IMR-90 (cell line): ENCODE results near the gene MAMDC4.

Experiments
- BHLHE40 ChIP-seq: fragments of 150-350 bp; IDR thresholded peaks from 2 replicates; pipeline ENCODE4 v1.6.1; 2016; ENCODE audit warnings: mild to moderate bottlenecking, low read depth, low read length
- CEBPB ChIP-seq: IDR thresholded peaks from 2 replicates; pipeline ENCODE4 v1.6.1; 2012; ENCODE audit warnings: low read depth, low read length, improper control_type of control experiment
- CHD1 ChIP-seq: IDR thresholded peaks from 2 replicates; pipeline ENCODE4 v1.6.1; 2012; ENCODE audit warnings: low read depth, low read length, improper control_type of control experiment
- FOS ChIP-seq: fragments of 150-350 bp; IDR thresholded peaks from 2 replicates; pipeline ENCODE4 v1.6.1; 2016; ENCODE audit warnings: low read depth, low read length
- MAFK ChIP-seq: IDR thresholded peaks from 2 replicates; pipeline ENCODE4 v1.6.1; 2012; ENCODE audit warnings: low read depth, low read length, improper control_type of control experiment
- MAZ ChIP-seq: IDR thresholded peaks from 2 replicates; pipeline ENCODE4 v1.6.1; 2012; ENCODE audit warnings: low read depth, mild to moderate bottlenecking, low read length, improper control_type of control experiment, moderate library complexity, borderline replicate concordance
- MXI1 ChIP-seq: IDR thresholded peaks from 2 replicates; pipeline ENCODE4 v1.6.1; 2012; ENCODE audit warnings: low read depth, mild to moderate bottlenecking, low read length, moderate library complexity, borderline replicate concordance
- POLR2A ChIP-seq: IDR thresholded peaks from 2 replicates; pipeline ENCODE4 v1.6.1; 2012; ENCODE audit warnings: mild to moderate bottlenecking, low read depth, low read length
- RAD21 ChIP-seq: IDR thresholded peaks from 2 replicates; pipeline ENCODE4 v1.6.1; 2012; ENCODE audit warnings: low read length, improper control_type of control experiment
- RFX5 ChIP-seq: IDR thresholded peaks from 2 replicates; pipeline ENCODE4 v1.8.0; 2012; ENCODE audit warnings: low read depth, mild to moderate bottlenecking, low read length, moderate library complexity
- SMC3 ChIP-seq: fragments of 150-350 bp; IDR thresholded peaks from 2 replicates; pipeline ENCODE4 v1.6.1; 2016; ENCODE audit warnings: low read depth, mild to moderate bottlenecking, antibody characterized with exemption, low read length, moderate library complexity
- TF ChIP-seq, protein P1 (sequence below): fragments of 150-350 bp; IDR thresholded peaks from 2 replicates; pipeline ENCODE4 v1.6.1; 2017; ENCODE audit warnings: mild to moderate bottlenecking, antibody characterized with exemption, low read length, low read depth
- TF ChIP-seq, protein P2 (sequence below): conservative IDR thresholded peaks from 2 replicates; pipeline ENCODE4 v1.5.1; 2012; ENCODE audit warnings: mild to moderate bottlenecking, low read depth, low read length, improper control_type of control experiment
- TF ChIP-seq, protein P3 (sequence below): fragments of 150-350 bp; IDR thresholded peaks from 2 replicates; pipeline ENCODE4 v1.6.1; 2016; ENCODE audit warnings: low read depth, mild to moderate bottlenecking, low read length, moderate library complexity, borderline replicate concordance

DNA sequence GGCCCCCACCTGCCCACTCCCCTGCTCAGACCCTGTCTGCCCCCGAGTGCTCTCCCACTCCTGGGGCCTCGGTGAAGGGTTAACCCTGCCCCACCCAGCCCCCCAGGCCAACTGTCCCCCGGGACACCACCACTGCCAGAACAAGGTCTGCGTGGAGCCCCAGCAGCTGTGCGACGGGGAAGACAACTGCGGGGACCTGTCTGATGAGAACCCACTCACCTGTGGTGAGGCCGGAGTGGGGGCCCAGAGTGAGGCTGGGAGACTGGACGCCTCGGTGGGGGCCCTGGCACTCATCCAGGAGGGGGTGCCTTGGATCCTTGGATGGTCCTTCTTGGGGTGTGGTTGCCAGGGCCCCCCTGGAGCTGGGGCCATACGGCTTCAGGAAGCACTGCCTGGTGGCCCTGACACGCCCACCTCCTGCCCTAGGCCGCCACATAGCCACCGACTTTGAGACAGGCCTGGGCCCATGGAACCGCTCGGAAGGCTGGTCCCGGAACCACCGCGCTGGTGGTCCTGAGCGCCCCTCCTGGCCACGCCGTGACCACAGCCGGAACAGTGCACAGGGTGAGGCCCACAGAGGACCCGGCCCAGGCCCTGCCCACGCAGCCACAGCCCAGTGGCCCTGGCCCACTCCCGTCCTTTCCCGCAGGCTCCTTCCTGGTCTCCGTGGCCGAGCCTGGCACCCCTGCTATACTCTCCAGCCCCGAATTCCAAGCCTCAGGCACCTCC lies 2.1 kb downstream of the MAMDC4 start:
- TF ChIP-seq, protein P1, sequence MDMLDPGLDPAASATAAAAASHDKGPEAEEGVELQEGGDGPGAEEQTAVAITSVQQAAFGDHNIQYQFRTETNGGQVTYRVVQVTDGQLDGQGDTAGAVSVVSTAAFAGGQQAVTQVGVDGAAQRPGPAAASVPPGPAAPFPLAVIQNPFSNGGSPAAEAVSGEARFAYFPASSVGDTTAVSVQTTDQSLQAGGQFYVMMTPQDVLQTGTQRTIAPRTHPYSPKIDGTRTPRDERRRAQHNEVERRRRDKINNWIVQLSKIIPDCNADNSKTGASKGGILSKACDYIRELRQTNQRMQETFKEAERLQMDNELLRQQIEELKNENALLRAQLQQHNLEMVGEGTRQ, result no peak
- TF ChIP-seq, protein P2, sequence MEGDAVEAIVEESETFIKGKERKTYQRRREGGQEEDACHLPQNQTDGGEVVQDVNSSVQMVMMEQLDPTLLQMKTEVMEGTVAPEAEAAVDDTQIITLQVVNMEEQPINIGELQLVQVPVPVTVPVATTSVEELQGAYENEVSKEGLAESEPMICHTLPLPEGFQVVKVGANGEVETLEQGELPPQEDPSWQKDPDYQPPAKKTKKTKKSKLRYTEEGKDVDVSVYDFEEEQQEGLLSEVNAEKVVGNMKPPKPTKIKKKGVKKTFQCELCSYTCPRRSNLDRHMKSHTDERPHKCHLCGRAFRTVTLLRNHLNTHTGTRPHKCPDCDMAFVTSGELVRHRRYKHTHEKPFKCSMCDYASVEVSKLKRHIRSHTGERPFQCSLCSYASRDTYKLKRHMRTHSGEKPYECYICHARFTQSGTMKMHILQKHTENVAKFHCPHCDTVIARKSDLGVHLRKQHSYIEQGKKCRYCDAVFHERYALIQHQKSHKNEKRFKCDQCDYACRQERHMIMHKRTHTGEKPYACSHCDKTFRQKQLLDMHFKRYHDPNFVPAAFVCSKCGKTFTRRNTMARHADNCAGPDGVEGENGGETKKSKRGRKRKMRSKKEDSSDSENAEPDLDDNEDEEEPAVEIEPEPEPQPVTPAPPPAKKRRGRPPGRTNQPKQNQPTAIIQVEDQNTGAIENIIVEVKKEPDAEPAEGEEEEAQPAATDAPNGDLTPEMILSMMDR, result no peak
- TF ChIP-seq BHLHE40, result no peak
- TF ChIP-seq POLR2A, result no peak
- no peak for TF ChIP-seq RFX5
- TF ChIP-seq MAFK, result no peak
- no peak for TF ChIP-seq RAD21
- TF ChIP-seq MXI1, result no peak
- TF ChIP-seq FOS, result no peak
- no peak for TF ChIP-seq MAZ
- no peak for TF ChIP-seq CEBPB
- TF ChIP-seq SMC3, result no peak
- TF ChIP-seq, protein P3, sequence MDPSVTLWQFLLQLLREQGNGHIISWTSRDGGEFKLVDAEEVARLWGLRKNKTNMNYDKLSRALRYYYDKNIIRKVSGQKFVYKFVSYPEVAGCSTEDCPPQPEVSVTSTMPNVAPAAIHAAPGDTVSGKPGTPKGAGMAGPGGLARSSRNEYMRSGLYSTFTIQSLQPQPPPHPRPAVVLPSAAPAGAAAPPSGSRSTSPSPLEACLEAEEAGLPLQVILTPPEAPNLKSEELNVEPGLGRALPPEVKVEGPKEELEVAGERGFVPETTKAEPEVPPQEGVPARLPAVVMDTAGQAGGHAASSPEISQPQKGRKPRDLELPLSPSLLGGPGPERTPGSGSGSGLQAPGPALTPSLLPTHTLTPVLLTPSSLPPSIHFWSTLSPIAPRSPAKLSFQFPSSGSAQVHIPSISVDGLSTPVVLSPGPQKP, result no peak
- no peak for TF ChIP-seq CHD1
